ENCODE data around the gene LYAR. TPM values are rescaled to one million over a fixed set of nuclear protein-coding genes. Genes with fewer than 3 reads are reported as not detected.

Gene LYAR
- total RNA-seq, 4 donors from 2014 or later: 3.7 to 10.3 (median 5.6) TPM

- DNase-seq: peak; percentile 73
- no peaks in the 10 kb centered on the region for H3K9me3 ChIP-seq
- in situ Hi-C loops (cut with MboI; ENCODE audit: low pct_ligation_motif_present in 1 of 4, low pct_unique_long_range_greater_than_20kb in 1 of 4, low sequenced_read_pairs in 3 of 4) (no loop called here), intact Hi-C loops (cut with DNase I; ENCODE audit: low total_unique reads) (no loop called here)
- H3K27me3 ChIP-seq: no peaks in the 10 kb centered on the region
- H3K4me1 ChIP-seq: peaks cover 8 to 12% (median 10%) of the 10 kb centered on the region in 4 donors
- no peak overlapping the region for H3K27ac ChIP-seq
- TF ChIP-seq, protein P1, sequence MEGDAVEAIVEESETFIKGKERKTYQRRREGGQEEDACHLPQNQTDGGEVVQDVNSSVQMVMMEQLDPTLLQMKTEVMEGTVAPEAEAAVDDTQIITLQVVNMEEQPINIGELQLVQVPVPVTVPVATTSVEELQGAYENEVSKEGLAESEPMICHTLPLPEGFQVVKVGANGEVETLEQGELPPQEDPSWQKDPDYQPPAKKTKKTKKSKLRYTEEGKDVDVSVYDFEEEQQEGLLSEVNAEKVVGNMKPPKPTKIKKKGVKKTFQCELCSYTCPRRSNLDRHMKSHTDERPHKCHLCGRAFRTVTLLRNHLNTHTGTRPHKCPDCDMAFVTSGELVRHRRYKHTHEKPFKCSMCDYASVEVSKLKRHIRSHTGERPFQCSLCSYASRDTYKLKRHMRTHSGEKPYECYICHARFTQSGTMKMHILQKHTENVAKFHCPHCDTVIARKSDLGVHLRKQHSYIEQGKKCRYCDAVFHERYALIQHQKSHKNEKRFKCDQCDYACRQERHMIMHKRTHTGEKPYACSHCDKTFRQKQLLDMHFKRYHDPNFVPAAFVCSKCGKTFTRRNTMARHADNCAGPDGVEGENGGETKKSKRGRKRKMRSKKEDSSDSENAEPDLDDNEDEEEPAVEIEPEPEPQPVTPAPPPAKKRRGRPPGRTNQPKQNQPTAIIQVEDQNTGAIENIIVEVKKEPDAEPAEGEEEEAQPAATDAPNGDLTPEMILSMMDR (IDR thresholded peaks at IDR 0.05): no peak
- TF ChIP-seq POLR2AphosphoS5 (IDR thresholded peaks at IDR 0.05): no peak
- TF ChIP-seq EP300 (IDR thresholded peaks at IDR 0.05; ENCODE audit: low read depth): no peak
- no peak for TF ChIP-seq POLR2A (IDR thresholded peaks at IDR 0.05)
- peaks cover 0 to 29% (median 8%) of the 10 kb centered on the region in 4 donors for H3K36me3 ChIP-seq
- no peak overlapping the region for H3K4me3 ChIP-seq
- WGBS, 2 donors (ENCODE audit: low coverage in 1 of 2): 74 to 89% methylated on average over 2 to 11 of the region's 11 CpGs
Measured at GRCh38 chr4:4284827-4285618, 4.9 kb downstream of the LYAR start.

DNA sequence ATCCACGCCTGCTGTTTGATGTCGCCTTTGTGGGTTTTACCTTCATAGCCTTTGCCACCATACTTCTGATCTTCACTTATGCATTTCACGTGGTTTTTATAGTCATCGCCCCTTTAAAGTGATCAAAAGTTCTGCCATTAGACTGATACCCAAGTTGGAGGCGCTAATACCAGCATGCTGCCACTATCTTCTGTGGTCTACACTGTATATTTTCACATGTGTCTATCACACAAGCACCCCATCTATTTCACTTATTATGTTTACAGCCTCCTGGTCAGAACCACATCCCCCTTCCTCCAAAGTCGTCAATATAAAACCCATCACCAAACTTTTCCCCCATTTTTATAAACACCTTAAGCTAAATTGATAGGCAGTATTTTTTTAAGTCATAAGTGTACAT, 8.2 kb downstream of the LYAR start:
- intact Hi-C loops (cut with DNase I; ENCODE audit: low total_unique reads) (no loop called here), in situ Hi-C loops (cut with MboI; ENCODE audit: low pct_ligation_motif_present in 1 of 4, low pct_unique_long_range_greater_than_20kb in 1 of 4, low sequenced_read_pairs in 3 of 4) (no loop called here)
- Histone ChIP-seq H3K9me3 (no peaks in the 10 kb centered on the region), H3K27me3 (no peaks in the 10 kb centered on the region), H3K4me1 (no peaks in the 10 kb centered on the region), H3K36me3 (peaks cover 0 to 44% (median 17%) of the 10 kb centered on the region in 4 donors), H3K27ac (no peak overlapping the region), H3K4me3 (no peak overlapping the region)
- 88 to 90% methylated on average over 6 of the region's 6 CpGs for WGBS, 2 donors (ENCODE audit: low coverage in 1 of 2)
- TF ChIP-seq, protein P1 (IDR thresholded peaks at IDR 0.05): no peak
- TF ChIP-seq POLR2AphosphoS5 (IDR thresholded peaks at IDR 0.05): no peak
- no peak for TF ChIP-seq POLR2A (IDR thresholded peaks at IDR 0.05)
- TF ChIP-seq EP300 (IDR thresholded peaks at IDR 0.05; ENCODE audit: low read depth): no peak
- DNase-seq: no peak

DNA sequence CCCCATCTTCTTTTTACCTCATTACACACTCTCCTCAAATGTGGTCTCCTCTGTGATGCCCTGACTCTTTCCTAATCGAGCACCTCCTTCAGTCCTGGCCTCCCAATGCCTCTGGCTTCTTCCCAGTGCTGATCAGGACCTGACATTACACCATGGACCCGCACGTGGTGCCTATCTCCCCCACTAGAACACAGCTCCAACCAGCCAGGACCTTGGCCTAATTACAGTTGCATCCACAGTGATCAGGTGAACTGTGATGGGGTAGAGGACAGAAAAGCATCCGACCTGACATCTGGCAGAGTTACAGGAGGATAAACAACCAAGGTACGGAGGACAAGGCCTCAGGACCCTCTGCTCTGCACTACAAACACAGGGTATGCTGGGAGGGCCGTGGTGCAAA, 12.4 kb downstream of the LYAR start:
- H3K9me3 ChIP-seq: no peaks in the 10 kb centered on the region
- no peaks in the 10 kb centered on the region for H3K4me1 ChIP-seq
- intact Hi-C loops (cut with DNase I; ENCODE audit: low total_unique reads): no loop called here
- H3K27me3 ChIP-seq: no peaks in the 10 kb centered on the region
- 50 to 77% methylated on average over 2 to 6 of the region's 6 CpGs for WGBS, 2 donors (ENCODE audit: low coverage in 1 of 2)
- no peak overlapping the region for H3K27ac ChIP-seq
- no peak overlapping the region for H3K4me3 ChIP-seq
- TF ChIP-seq POLR2A (IDR thresholded peaks at IDR 0.05) (no peak), EP300 (IDR thresholded peaks at IDR 0.05; ENCODE audit: low read depth) (no peak), POLR2AphosphoS5 (IDR thresholded peaks at IDR 0.05) (no peak)
- TF ChIP-seq, protein P1 (IDR thresholded peaks at IDR 0.05): no peak
- DNase-seq: no peak
- in situ Hi-C loops (cut with MboI; ENCODE audit: low pct_ligation_motif_present in 1 of 4, low pct_unique_long_range_greater_than_20kb in 1 of 4, low sequenced_read_pairs in 3 of 4): no loop called here
- H3K36me3 ChIP-seq: peaks cover 0 to 56% (median 24%) of the 10 kb centered on the region in 4 donors

DNA sequence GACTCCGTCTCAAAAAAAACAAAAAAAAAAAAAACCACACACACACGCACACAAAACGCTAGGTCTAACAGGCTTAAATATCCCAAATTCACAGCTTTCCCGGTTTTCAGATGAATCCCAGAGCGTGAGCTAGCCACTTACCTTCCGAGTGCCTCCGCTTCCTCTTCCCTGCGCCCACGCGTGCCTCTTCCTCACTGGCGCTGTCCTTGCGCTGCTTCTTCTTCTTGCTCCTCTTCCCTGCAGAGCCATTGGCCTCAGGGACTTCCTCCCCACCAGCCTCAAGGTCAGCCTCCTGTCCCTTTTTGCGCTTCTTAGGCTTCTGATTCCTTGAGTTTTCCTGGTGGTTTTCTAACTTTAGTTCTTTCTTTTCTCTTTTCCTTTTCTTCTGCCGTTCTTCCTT, 15.7 kb downstream of the LYAR start:
- no peaks in the 10 kb centered on the region for H3K27me3 ChIP-seq
- H3K4me3 ChIP-seq: no peak overlapping the region
- H3K4me1 ChIP-seq: no peaks in the 10 kb centered on the region
- DNase-seq: no peak
- intact Hi-C loops (cut with DNase I; ENCODE audit: low total_unique reads): no loop called here
- H3K9me3 ChIP-seq: no peaks in the 10 kb centered on the region
- in situ Hi-C loops (cut with MboI; ENCODE audit: low pct_ligation_motif_present in 1 of 4, low pct_unique_long_range_greater_than_20kb in 1 of 4, low sequenced_read_pairs in 3 of 4): no loop called here
- TF ChIP-seq POLR2AphosphoS5 (IDR thresholded peaks at IDR 0.05): no peak
- no peak for TF ChIP-seq POLR2A (IDR thresholded peaks at IDR 0.05)
- TF ChIP-seq, protein P1 (IDR thresholded peaks at IDR 0.05): no peak
- TF ChIP-seq EP300 (IDR thresholded peaks at IDR 0.05; ENCODE audit: low read depth): no peak
- H3K27ac ChIP-seq: no peak overlapping the region
- 89% methylated on average over 11 to 14 of the region's 14 CpGs for WGBS, 2 donors (ENCODE audit: low coverage in 1 of 2)
- peaks cover 0 to 38% (median 12%) of the 10 kb centered on the region in 4 donors for H3K36me3 ChIP-seq

Data from transverse colon (tissue), 4 donors.